Stimulated activated naive CD4-positive, alpha-beta T cell (primary cell): ENCODE data around the gene POLE3.
"Not testable (repeated sequence)": the region's sequence is repeated elsewhere in the genome, so short reads cannot be mapped to it uniquely, and the experiment has no call there.

Experiments
- DNase-seq, 6 experiments: peaks; one replicate each; lab custom pipeline; 2025; lab: John Stamatoyannopoulos, UW

Gene POLE3

GRCh38 chr9:113376634-113377567 lies 33.6 kb downstream of the POLE3 start, which contains the start of gene HDHD3:
TSS of gene HDHD3 (minus strand) at chr9:113376986. CDS start at chr9:113374354, 2,632 bp downstream.
- DNase-seq = peak; percentile 74 to 86 (median 80)

GRCh38 chr9:113375057-113376023 lies 35.1 kb downstream of the POLE3 start:
- DNase-seq = no peak

- no peak for DNase-seq
Observed at GRCh38 chr9:113373676-113374392, 36.6 kb downstream of the POLE3 start.

GRCh38 chr9:113373256-113373655 lies 37.2 kb downstream of the POLE3 start:
- DNase-seq = no peak

GRCh38 chr9:113372059-113372458 lies 38.4 kb downstream of the POLE3 start:
- no peak for DNase-seq

DNA sequence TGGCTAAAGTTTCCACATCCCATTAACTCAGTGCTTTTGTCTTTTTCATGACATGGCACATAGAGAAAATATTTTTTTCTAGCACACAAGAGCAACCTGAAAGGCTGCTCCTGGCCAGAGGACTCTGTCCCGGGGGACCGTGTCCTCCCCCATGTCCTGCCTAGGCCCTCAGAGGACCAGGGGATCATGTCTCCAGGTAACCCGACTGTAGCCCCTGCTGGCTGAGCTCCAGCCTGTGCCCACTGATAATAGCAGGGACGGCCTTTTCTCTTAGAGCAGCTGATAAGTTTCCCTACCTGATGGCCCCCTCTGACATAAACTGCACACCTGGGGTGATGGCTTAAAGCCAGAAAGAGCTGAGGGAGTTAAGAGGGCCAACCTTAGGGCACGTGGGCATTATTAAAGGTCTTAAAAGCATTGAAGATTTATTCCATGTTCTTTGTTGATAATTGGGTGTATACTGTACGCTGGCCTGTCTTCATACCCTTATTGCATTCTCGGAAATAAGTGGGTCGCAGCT lies 39.6 kb downstream of the POLE3 start:
- DNase-seq = no peak

GRCh38 chr9:113369855-113370140 lies 40.7 kb downstream of the POLE3 start:
- no peak for DNase-seq

- no peak for DNase-seq
Observed at GRCh38 chr9:113368982-113369854, 41.3 kb downstream of the POLE3 start.

DNA sequence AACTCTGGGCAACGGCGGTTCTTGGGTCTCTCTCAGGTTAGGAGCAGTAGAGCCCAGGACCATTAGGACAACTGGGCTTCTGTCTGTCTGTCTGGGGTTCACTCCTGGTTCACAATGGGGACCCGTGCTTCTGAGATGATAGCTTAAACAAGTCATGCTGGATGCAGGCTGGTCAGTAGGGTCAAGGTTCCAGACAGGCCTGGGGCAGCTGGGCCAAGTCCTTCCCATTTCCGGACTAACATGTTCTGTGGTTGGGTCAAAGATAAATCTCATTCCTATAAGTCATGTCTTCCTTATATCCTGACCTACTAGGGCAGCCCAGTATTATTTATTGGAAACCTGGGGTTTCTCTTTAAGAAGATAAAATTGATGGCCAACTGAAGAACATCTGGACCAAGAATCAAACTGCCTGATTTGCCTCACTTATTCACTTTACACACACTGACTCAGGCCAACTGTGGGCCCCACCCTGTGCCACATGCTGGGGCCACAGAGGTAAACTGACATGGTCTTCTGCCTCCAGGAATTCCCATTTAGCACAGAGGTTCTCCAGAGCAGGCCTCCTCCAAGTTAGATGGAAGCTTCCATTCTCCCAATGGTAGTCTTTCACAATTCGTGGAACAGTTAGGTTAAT lies 42.0 kb downstream of the POLE3 start:
- DNase-seq = no peak

DNA sequence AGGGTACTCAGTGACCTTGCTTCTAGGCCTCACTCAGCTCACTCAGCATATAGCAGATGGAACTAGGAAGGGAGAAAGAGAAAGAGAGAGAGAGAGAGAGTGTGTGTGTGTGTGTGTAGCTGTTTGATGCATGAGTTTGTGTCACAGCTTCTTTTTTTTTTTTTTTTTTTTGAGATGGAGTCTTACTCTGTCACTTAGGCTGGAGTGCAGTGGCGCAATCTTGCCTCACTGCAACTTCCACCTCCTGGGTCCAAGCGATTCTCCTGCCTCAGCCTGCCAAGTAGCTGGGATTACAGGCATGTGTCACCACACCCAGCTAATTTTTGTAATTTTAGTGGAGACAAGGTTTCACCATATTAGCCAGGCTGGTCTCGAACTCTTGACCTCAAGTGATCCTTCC lies 44.8 kb downstream of the POLE3 start:
- DNase-seq = not testable (repeated sequence)

DNA sequence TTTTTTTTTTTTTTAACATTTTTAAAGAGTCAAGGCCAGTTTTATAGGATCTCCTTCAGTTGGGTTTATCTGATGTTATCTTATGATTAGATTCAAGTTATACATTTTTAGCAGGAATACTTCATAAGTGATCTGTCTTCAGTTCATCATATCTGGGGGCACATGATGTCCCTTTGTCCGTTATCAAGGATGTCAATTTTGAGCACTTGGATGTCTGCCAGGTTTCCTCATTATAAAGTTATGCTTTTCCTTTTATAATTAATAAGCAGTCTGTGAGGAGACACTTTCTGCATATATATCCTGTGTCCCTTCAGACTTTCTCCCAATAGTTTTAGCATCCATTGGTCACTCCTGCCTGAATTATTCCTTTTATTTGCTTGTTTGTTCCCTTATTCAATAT lies 45.5 kb downstream of the POLE3 start:
- no peak for DNase-seq

- DNase-seq = no peak
Observed at GRCh38 chr9:113363336-113363735, 47.1 kb downstream of the POLE3 start.

DNA sequence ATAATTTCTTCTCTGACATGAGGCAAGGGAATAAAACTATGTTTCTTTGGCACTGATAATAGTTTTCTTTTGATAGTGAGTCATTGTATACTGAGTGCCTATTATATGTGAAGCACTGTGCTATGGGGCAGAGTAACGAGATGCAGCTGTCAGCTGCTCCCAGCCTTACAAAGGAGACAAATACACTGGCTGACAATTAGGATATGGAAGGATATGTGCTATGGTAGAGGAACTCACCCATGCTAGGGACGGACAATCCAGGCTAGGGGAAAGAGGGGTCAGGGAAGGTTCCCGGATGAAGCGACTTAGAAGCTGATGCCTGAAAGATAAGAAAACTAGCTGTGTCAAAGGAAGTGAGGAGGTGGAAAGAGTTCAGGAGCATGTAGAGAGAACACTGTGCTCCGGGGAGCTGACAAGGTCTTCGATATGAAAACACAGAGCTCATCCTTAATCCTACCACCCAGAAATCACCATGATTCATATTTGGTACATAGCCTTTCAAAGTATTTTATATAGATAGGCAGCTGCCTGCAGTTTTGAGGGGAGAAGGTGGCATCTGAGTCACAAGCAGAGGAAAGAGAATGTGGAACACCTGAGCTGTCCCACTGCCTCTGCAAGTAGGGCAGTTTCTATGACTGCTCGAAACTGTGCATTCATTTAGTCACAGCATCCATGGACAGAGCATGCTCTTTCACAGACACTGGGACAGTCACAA lies 49.0 kb downstream of the POLE3 start:
- no peak for DNase-seq

GRCh38 chr9:113360242-113360842 lies 50.1 kb downstream of the POLE3 start:
- DNase-seq = no peak

DNA sequence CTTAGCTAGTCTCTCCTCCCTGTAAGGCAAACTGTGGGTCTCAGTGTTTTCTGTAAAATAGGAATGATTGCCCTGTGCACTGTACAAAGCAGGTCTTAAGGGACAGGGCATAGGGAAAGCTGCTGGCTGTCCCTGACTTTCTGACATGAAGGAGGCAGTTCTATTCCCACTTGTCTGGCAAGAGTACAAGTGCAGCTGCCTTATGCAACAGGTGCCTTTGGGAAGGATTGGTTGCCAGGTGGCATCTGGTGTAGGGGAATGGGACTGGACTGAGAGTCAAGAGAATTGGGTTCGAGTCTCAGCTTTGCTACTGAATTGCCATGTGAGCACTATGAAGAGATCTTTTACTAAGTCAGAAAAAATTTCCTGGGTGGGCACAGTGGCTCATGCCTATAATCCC lies 51.1 kb downstream of the POLE3 start:
- DNase-seq = no peak
